HG03039 (cell line): ENCODE data around the gene NT5C3B.
"Not testable (repeated sequence)": the region's sequence is repeated elsewhere in the genome, so short reads cannot be mapped to it uniquely, and the experiment has no call there.

ENCODE experiments used
- ATAC-seq: cut with Tn5 transposase; IDR thresholded peaks from one replicate; pipeline ENCODE4 v1.9.1; 2021; ENCODE audit warnings: mild to moderate bottlenecking, moderate library complexity; ENCODE audit not compliant: unreplicated experiment

The NT5C3B gene

GRCh38 chr17:41785091-41785858 is 50.8 kb downstream of the NT5C3B start:
- no peak for ATAC-seq

DNA sequence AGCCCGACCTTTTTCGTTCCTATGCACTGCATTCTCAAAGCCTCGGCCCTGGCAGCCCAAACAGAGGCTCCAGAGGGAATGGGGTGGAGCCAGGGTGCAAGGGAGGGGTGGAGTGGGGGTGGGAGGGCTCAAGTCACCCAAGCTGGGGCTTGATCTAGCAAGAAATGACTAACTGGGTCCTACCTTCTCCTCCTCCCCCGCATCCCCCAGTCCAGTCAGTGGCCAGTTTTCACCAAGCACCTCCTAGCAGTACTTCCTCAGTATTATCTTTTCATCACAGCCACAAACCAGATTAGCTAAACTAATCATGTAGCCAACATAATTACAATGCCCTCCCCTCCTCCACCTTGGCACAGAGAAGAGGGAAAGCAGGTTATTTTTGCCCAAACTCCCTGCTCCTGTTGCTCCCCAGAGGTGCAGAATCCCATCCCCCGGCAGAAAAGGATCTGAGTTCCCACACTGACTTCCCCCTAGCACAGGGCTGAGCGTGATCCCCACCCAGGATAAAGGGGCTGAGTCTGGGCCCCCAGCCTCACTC is 51.8 kb downstream of the NT5C3B start:
- no peak for ATAC-seq

DNA sequence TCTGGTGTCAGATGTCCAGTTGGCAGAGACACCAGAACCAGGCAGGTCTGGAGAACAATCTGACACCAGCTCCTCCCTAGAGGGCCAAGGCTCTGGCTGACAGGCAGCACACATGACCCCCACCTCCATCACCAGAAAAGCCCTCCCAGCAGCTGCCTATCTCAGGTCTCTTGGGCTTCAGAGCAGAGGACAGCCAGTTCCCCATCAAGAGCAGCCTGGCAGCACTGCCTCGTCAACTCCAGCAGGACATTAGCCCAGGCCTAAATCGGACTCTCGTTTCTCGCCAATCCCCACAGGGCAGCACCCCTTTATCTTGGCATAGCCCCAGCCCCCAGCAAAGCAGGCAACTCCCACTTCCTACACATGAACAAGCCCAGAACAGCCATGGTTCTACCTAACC is 53.9 kb downstream of the NT5C3B start:
- ATAC-seq: no peak

GRCh38 chr17:41781404-41782110 is 54.5 kb downstream of the NT5C3B start:
- ATAC-seq: no peak

GRCh38 chr17:41779954-41780353 is 56.1 kb downstream of the NT5C3B start:
- ATAC-seq: no peak

DNA sequence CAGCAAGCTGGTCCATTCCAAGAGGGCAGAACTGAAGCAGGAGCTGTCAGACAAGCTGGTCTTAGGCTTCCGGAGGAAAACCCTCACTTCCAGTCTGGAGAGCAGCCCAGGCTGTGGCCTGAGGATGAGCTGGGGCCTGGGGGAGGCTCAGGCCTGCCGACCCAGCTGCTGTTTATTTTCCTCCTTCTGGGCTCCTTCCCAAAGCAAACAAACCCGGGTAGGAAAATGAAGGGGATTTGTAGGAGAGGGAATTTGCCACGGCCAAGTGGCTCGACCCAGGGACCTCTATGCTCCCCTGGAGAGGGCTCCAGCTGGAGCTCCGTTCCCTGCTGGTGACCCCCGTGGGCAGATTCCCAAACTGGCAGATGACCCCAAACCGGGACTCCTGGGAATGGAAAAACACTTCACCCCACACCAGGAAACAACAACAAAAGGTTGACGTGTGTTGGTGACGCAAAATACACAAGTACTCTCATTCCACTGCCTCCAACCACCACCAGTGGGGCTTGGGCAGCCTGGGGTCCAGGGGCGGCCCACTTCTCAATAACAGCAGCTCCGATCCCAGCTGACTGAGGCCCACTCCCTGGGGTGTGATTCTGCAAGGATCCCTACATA is 58.4 kb downstream of the NT5C3B start:
- no peak for ATAC-seq

DNA sequence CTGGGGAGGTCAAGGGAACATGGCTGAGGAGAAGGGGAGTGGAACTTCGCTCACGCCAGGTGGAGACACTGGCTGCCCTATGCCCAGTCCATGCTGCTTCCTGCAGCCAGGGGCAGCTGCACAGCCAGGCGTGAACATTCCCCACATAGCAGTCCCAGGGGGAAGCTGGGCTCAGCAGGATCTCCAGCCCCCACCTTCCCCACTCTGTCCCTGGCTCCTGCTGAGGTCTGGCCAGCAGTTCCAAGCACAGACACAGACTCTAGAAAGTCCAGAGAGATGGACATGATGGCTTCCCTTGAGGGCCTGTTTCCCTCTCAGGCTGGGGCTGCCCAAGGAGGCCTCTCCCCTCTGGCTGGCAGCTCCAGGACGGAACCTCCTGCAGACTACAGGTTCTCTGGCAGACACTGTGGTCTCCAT is 58.9 kb downstream of the NT5C3B start:
- ATAC-seq: no peak

GRCh38 chr17:41776262-41776900 is 59.7 kb downstream of the NT5C3B start:
- ATAC-seq: not testable (repeated sequence)

DNA sequence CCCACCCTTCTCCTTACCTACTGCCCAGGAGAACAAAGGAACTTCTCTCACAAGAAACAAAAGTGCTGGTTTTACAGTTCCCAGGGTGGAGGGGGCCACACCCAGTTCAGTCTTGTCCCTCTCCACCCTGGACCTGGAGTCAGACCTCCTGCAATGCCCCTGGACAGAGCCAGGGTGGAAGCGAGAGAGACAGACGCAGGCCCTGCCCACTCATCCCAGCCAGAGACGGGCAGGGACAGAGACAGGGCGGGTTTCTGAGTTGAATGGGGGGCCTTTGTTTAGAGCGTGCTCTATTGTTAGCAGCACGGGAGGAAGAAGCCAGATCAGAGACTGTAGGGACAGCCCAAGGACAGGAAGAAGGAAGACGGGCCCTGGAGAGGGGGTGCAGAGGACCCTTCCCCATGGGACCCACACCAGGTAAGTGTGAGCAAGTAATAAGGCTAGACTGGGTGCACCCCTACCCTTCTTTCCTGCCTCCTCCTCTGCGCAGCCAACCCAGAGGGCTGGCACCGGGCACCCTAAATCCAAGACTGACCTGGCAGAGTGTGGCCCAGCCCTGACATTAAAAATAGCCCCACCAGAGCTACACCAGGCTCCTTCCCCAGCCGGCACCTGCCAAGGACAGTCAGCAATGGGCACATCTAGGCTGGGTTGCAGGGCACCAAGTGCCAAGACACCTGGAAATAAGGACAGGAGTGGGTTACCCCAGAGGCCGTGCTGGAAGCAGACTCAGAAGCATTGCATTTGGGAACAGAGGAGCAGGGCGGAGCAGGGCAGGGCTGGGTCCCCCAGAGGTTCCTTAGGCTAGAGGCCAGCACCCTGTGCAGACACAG is 60.4 kb downstream of the NT5C3B start:
- ATAC-seq: no peak
